H1 (cell line): ENCODE data around the gene CDHR2. TPM values are rescaled to one million over a fixed set of nuclear protein-coding genes. Genes with fewer than 3 reads are reported as not detected.

Experiments
- CTCF ChIA-PET: fragments of 300-600 bp; sonication (Branson Sonifier 250); formaldehyde crosslinking; loops from one replicate; lab custom pipeline; 2021; ENCODE audit not compliant: partially characterized antibody; lab: Charles Lee
- POLR2A ChIA-PET: fragments of 300-600 bp; sonication (Branson Sonifier 250); formaldehyde crosslinking; loops from one replicate; lab custom pipeline; 2021; ENCODE audit warnings: inconsistent platforms; ENCODE audit not compliant: partially characterized antibody; lab: Charles Lee
- DNase-seq, 2 experiments: peaks; one replicate each; pipeline versions ENCODE4 v3.0.0 to v3.0.0-alpha.2; 2010 to 2022; ENCODE audit warnings: low spot score in 2 of 2, low read depth in 1 of 2, mixed read lengths in 1 of 2
- FAIRE-seq: peaks from 2 replicates; lab custom pipeline; 2011; peaks lifted over from hg19 to GRCh38; lab: Jason Lieb, UNC
- H2AFZ ChIP-seq: 2 replicates; pipeline ENCODE4 v1.8.1; 2012; ENCODE audit warnings: low read length, inconsistent platforms
- H2AK5ac ChIP-seq: 2 replicates; pipeline ENCODE4 v1.6.1; 2013; ENCODE audit warnings: low read depth, low read length
- H2BK120ac ChIP-seq: replicated peaks from 2 replicates; pipeline ENCODE3; 2013; ENCODE audit warnings: low read depth, low read length, inconsistent platforms
- H2BK12ac ChIP-seq: 2 replicates; pipeline ENCODE4 v1.6.1; 2013; ENCODE audit warnings: low read depth, low read length
- H2BK15ac ChIP-seq: 2 replicates; pipeline ENCODE4 v1.6.1; 2013; ENCODE audit warnings: low read length
- H2BK20ac ChIP-seq: 2 replicates; pipeline ENCODE4 v1.6.1; 2013; ENCODE audit warnings: low read length
- H2BK5ac ChIP-seq: 2 replicates; pipeline ENCODE4 v1.6.1; 2013; ENCODE audit warnings: low read depth, low read length
- H3K14ac ChIP-seq: 2 replicates; pipeline ENCODE4 v1.6.1; 2013; ENCODE audit warnings: inconsistent platforms; ENCODE audit not compliant: insufficient read length
- H3K18ac ChIP-seq: 2 replicates; pipeline ENCODE4 v1.6.1; 2013; ENCODE audit warnings: low read length; ENCODE audit errors: extremely low read depth
- H3K23ac ChIP-seq: 2 replicates; pipeline ENCODE4 v1.6.1; 2013; ENCODE audit warnings: inconsistent platforms; ENCODE audit not compliant: insufficient read length
- H3K23me2 ChIP-seq: 2 replicates; pipeline ENCODE4 v1.6.1; 2013; ENCODE audit warnings: low read depth, low read length
- H3K27ac ChIP-seq: 2 replicates; pipeline ENCODE4 v1.6.1; 2011; ENCODE audit warnings: low read depth, low read length, inconsistent platforms
- H3K27me3 ChIP-seq, 4 experiments: replicated peaks in 1 of 4; 1 replicate in 1 of 4; 2 replicates in 3 of 4; pipeline versions ENCODE4 v1.6.1 to v1.8.1; 2011 to 2013; ENCODE audit warnings: low read length in 3 of 4, mild to moderate bottlenecking in 3 of 4, inconsistent platforms in 2 of 4, mixed read lengths in 2 of 4, moderate library complexity in 1 of 4; ENCODE audit not compliant: control insufficient read depth in 3 of 4, insufficient read depth in 3 of 4; ENCODE audit errors: extremely low read depth in 1 of 4
- H3K36me3 ChIP-seq, 4 experiments: 2 replicates each; pipeline versions ENCODE4 v1.6.1 to v1.8.1; 2011 to 2013; ENCODE audit warnings: mild to moderate bottlenecking in 4 of 4, low read length in 3 of 4, moderate library complexity in 2 of 4, control low read depth in 1 of 4, inconsistent platforms in 1 of 4; ENCODE audit not compliant: insufficient read depth in 4 of 4, control insufficient read depth in 2 of 4
- H3K4ac ChIP-seq: replicated peaks from 2 replicates; pipeline ENCODE3; 2013; ENCODE audit warnings: low read length, low read depth, mixed read lengths, inconsistent platforms; ENCODE audit not compliant: insufficient read length
- H3K4me1 ChIP-seq, 4 experiments: replicated peaks in 1 of 4; 1 replicate in 1 of 4; 2 replicates in 3 of 4; pipeline versions ENCODE4 v1.6.1 to v1.8.1; 2011 to 2013; ENCODE audit warnings: low read length in 3 of 4, inconsistent platforms in 2 of 4, mixed read lengths in 1 of 4; ENCODE audit not compliant: insufficient read depth in 4 of 4, control insufficient read depth in 3 of 4
- H3K4me2 ChIP-seq, 2 experiments: 2 replicates each; pipeline versions ENCODE4 v1.6.1 to v1.8.1; 2011 to 2013; ENCODE audit warnings: low read depth in 2 of 2, low read length in 2 of 2, control low read depth in 1 of 2, inconsistent platforms in 1 of 2, mild to moderate bottlenecking in 1 of 2; ENCODE audit not compliant: insufficient read depth in 1 of 2
- H3K4me3 ChIP-seq, 4 experiments: fragments of 200-600, 300-600 bp in 1 of 4; sonication (generic), shearing (Covaris generic), sonication (Bioruptor Twin) in 1 of 4; 2 replicates each; pipeline versions ENCODE4 v1.5.1 to v1.8.1; 2011 to 2016; ENCODE audit warnings: low read length in 4 of 4, low read depth in 3 of 4, control low read depth in 2 of 4, inconsistent platforms in 2 of 4, mild to moderate bottlenecking in 2 of 4, mixed read lengths in 1 of 4, moderate library complexity in 1 of 4; ENCODE audit not compliant: insufficient read depth in 2 of 4; ENCODE audit errors: extremely low read depth in 1 of 4
- H3K56ac ChIP-seq: replicated peaks from 2 replicates; pipeline ENCODE3; 2013; ENCODE audit warnings: low read depth, mild to moderate bottlenecking, mixed read lengths, low read length, inconsistent platforms; ENCODE audit not compliant: insufficient read length
- H3K79me1 ChIP-seq: 2 replicates; pipeline ENCODE4 v1.6.1; 2013; ENCODE audit warnings: low read depth, low read length, control low read depth
- H3K79me2 ChIP-seq, 2 experiments: 2 replicates each; pipeline versions ENCODE4 v1.6.1 to v1.8.1; 2012 to 2013; ENCODE audit warnings: low read length in 2 of 2, mild to moderate bottlenecking in 2 of 2, inconsistent platforms in 1 of 2; ENCODE audit not compliant: insufficient read depth in 2 of 2, control insufficient read depth in 1 of 2
- H3K9ac ChIP-seq, 4 experiments: replicated peaks in 1 of 4; 1 replicate in 1 of 4; 2 replicates in 3 of 4; pipeline versions ENCODE4 v1.6.1 to v1.8.1; 2011 to 2013; ENCODE audit warnings: low read depth in 3 of 4, low read length in 3 of 4, control low read depth in 2 of 4, mild to moderate bottlenecking in 2 of 4, moderate library complexity in 2 of 4, inconsistent platforms in 1 of 4; ENCODE audit errors: extremely low read depth in 1 of 4
- H3K9me3 ChIP-seq, 2 experiments: 2 replicates each; pipeline versions ENCODE4 v1.6.1 to v1.8.1; 2012 to 2013; ENCODE audit warnings: mild to moderate bottlenecking in 2 of 2, moderate library complexity in 2 of 2, control low read depth in 1 of 2, inconsistent platforms in 1 of 2, low read depth in 1 of 2, low read length in 1 of 2, mixed read lengths in 1 of 2; ENCODE audit not compliant: insufficient read depth in 2 of 2
- H4K20me1 ChIP-seq, 2 experiments: replicated peaks in 1 of 2; 2 replicates each; pipeline versions ENCODE3 to v1.8.1; 2011 to 2013; ENCODE audit warnings: inconsistent platforms in 2 of 2, low read length in 2 of 2, mild to moderate bottlenecking in 1 of 2; ENCODE audit not compliant: insufficient read depth in 2 of 2, control insufficient read depth in 1 of 2
- H4K5ac ChIP-seq: 2 replicates; pipeline ENCODE4 v1.6.1; 2013; ENCODE audit warnings: low read length, low read depth, mixed read lengths, inconsistent platforms; ENCODE audit not compliant: insufficient read length
- H4K8ac ChIP-seq: 2 replicates; pipeline ENCODE4 v1.8.0; 2013; ENCODE audit warnings: mild to moderate bottlenecking, moderate library complexity, low read length, inconsistent platforms; ENCODE audit not compliant: insufficient read depth; ENCODE audit errors: extremely low read depth
- H4K91ac ChIP-seq: replicated peaks from 2 replicates; pipeline ENCODE3; 2013; ENCODE audit warnings: low read length, mixed read lengths, inconsistent platforms; ENCODE audit not compliant: insufficient read length
- BACH1 ChIP-seq: IDR thresholded peaks from 2 replicates; pipeline ENCODE4 v1.6.1; 2012; ENCODE audit warnings: low read length, improper control_type of control experiment
- CBX5 ChIP-seq: fragments of 300-800, 300-1000 bp; sonication (generic); IDR thresholded peaks from 2 replicates; pipeline ENCODE4 v1.7.1; 2016; ENCODE audit warnings: antibody characterized with exemption, low read length, low read depth
- EZH2 ChIP-seq: fragments of 200-600 bp; sonication (generic); IDR thresholded peaks from 2 replicates; pipeline ENCODE4 v1.7.1; 2012; ENCODE audit warnings: low read depth, mild to moderate bottlenecking, moderate library complexity, low read length, inconsistent platforms; ENCODE audit not compliant: severe bottlenecking
- POU5F1 ChIP-seq: IDR thresholded peaks from 2 replicates; pipeline ENCODE4 v1.6.1; 2011; ENCODE audit warnings: low read depth, mild to moderate bottlenecking, low read length, moderate library complexity
- SAP30 ChIP-seq: fragments of 300-600 bp; sonication (generic); IDR thresholded peaks from 2 replicates; pipeline ENCODE4 v1.7.1; 2012; ENCODE audit warnings: low read length, moderate library complexity, mild to moderate bottlenecking, inconsistent platforms; ENCODE audit not compliant: insufficient read depth, insufficient replicate concordance
- SIN3A ChIP-seq, 2 experiments: IDR thresholded peaks in 1 of 2; conservative IDR thresholded peaks in 1 of 2; 2 replicates each; pipeline ENCODE4 v1.6.1; 2011 to 2012; ENCODE audit warnings: low read length in 2 of 2, improper control_type of control experiment in 1 of 2, low read depth in 1 of 2, mild to moderate bottlenecking in 1 of 2
- WGBS, 2 experiments: shearing (Covaris generic) in 1 of 2; methylation state at CpG; one replicate each; pipeline versions ENCODE4 v1.1.6 to v1.1.7; 2013 to 2015; ENCODE audit warnings: low lambda C conversion rate in 2 of 2, mixed read lengths in 2 of 2, inconsistent platforms in 1 of 2, low coverage in 1 of 2, missing lambda C conversion rate in 1 of 2; ENCODE audit not compliant: insufficient replicate concordance in 2 of 2, insufficient coverage in 1 of 2, insufficient read length in 1 of 2; ENCODE audit errors: extremely low coverage in 1 of 2, missing lambda C conversion rate in 1 of 2; 5-methylcytosine and 5-hydroxymethylcytosine counted together
- polyA plus RNA-seq, 7 experiments: library from polyadenylated mRNA; depleted of rRNA in 3 of 7; stranded (reverse) in 5 of 7; unstranded in 2 of 7; fragments of >200 nt in 5 of 7; fragments of 200-250 nt in 2 of 7; gene quantifications; 1 replicate in 5 of 7; 2 replicates in 1 of 7; 4 replicates in 1 of 7; pipeline versions ENCODE4 v1.2.1 to v1.2.3, GENCODE V29; 2011 to 2013; ENCODE audit warnings: missing spikeins in 2 of 7, mixed read lengths in 2 of 7
- total RNA-seq: library from RNA; stranded (reverse); fragmentation: NEBNext Ultra II Directional; extraction: Animal tissue kit (Norgen Biotek cat#: 25700); gene quantifications from 2 replicates; pipeline ENCODE4 v1.2.1, GENCODE V29; 2021

The CDHR2 gene
- total and polyA plus RNA-seq, 2 of the 8 experiments (the other 6 are each of a cell fraction or from before 2014, with no cell fraction given): 0.02 to 0.43 TPM

DNA sequence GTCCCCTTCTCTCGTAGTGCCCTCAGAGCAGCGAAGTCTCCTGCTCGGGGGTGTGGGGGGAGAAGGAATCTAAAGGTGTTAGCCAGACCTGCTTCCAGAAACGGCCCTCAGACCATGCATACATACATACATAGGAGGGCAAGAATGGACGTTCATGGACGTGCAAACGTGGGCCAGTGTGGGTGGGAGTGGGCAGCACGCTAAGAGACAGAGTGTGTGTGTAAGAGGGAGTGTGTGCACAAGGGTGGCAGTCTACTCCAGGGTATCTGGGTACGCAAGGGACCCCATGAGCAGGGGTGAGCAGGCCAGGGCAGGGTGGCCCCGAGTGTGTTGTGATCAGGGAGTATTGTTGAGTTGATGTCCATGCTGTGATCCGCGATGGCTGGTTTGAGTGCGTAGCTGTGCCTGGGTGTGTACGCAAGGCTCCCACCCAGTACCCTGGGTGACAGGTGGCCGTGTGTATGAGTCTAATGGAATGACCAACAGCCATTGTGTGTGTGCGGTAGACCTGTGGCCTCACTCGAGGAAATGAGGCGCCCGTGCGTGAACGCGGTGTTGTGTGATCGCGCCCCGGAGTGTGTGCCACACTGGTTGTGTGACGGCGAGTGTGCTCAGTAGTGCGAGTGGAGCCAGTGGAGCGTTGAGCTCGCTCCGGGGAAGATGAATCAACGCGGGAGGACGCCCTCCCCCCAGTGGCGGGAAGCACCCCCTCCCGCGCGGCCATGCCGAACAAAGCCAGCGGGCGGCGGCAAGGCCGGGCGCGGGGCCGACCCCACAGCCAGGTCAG lies 60.0 kb downstream of the CDHR2 start:
- peak overlapping the region; percentile 90 for H3K18ac ChIP-seq
- FAIRE-seq: no peak
- no peak for DNase-seq
- peak overlapping the region; percentile 61; the same call in 1 of the 2 replicates for H2BK20ac ChIP-seq
- H3K36me3 ChIP-seq: no peaks in the 10 kb centered on the region
- H3K4ac ChIP-seq: peak overlapping the region; percentile 8
- no peaks in the 10 kb centered on the region for H3K79me2 ChIP-seq
- H4K20me1 ChIP-seq: peaks cover 5 to 8% of the 10 kb centered on the region in 2 experiments
- H4K8ac ChIP-seq: peak overlapping the region; percentile 83
- ChIA-PET CTCF (interaction anchor here (0.8 to 6.0 kb wide), 4 partner anchors 11 to 31 kb away, joined by 3 to 37 read pairs (median 14); no protein-coding TSS in a partner anchor), POLR2A (interaction anchor here (1.2 to 1.5 kb wide), 2 partner anchors 12 to 74 kb away, joined by 3 read pairs; no protein-coding TSS in a partner anchor)
- peaks cover 0 to 14% (median 10%) of the 10 kb centered on the region in 4 experiments; a peak in 5 of 7 replicates for H3K27me3 ChIP-seq
- TF ChIP-seq POU5F1 (no peak), EZH2 (no peak), BACH1 (peak; percentile 25; the same call in 1 of the 2 replicates), SAP30 (no peak), CBX5 (no peak), SIN3A (conservative IDR thresholded peaks at IDR 0.05 in 1 of 2, IDR thresholded peaks at IDR 0.05 in 1 of 2; ENCODE audit: low read depth in 1 of 2, low read length in 2 of 2) (0 out of 4 replicates have a peak, but pooled peaks of 1 of the 2 experiments have one; percentile 4)
- H3K9me3 ChIP-seq: no peaks in the 10 kb centered on the region
- no peak overlapping the region for H4K5ac ChIP-seq
- H2AFZ ChIP-seq: no peak overlapping the region
- H3K27ac ChIP-seq: no peak overlapping the region
- peak overlapping the region in 3 of 4 experiments; percentile 57 to 76 (median 63); a peak in 6 of 7 replicates for H3K9ac ChIP-seq
- H4K91ac ChIP-seq: peak overlapping the region; percentile 79
- no peak overlapping the region for H3K23ac ChIP-seq
- peak overlapping the region; percentile 87 to 94 for H3K4me2 ChIP-seq
- peak overlapping the region; percentile 84; the same call in 1 of the 2 replicates for H2BK12ac ChIP-seq
- H2BK15ac ChIP-seq: peak overlapping the region; percentile 75; the same call in 1 of the 2 replicates
- peak overlapping the region; percentile 71; the same call in 1 of the 2 replicates for H2BK5ac ChIP-seq
- H3K23me2 ChIP-seq: peaks cover 8% of the 10 kb centered on the region
- peak overlapping the region; percentile 2 for H3K56ac ChIP-seq
- 44% methylated on average over 32 of the region's 46 CpGs; no CpG with 5 or more reads in 1 of the 2 experiments for WGBS, 2 experiments
- peak overlapping the region; percentile 98; the same call in 1 of the 2 replicates for H2AK5ac ChIP-seq
- no peak overlapping the region for H2BK120ac ChIP-seq
- H3K14ac ChIP-seq: no peak overlapping the region
- H3K4me3 ChIP-seq: peak overlapping the region; percentile 46 to 70 (median 65)
- peaks cover 0 to 8% (median 5%) of the 10 kb centered on the region in 4 experiments; a peak in 5 of 7 replicates for H3K4me1 ChIP-seq
- no peaks in the 10 kb centered on the region for H3K79me1 ChIP-seq
